Activated B cell treated with CpG ODN at 0.5 μM for 24 hours (primary cell): ENCODE data around the gene RAB15. TPM values are rescaled to one million over a fixed set of nuclear protein-coding genes. Genes with fewer than 3 reads are reported as not detected.

ENCODE experiments used
- ATAC-seq: fragments of 200-7000 bp; cut with Tn5 transposase; one replicate; pipeline ENCODE4 v1.10.0; 2021; ENCODE audit warnings: low read depth, mild to moderate bottlenecking, moderate library complexity
- CTCF ChIA-PET: fragments of 350-600 bp; sonication (Branson Sonifier 250); formaldehyde crosslinking; loops from one replicate; lab custom pipeline; 2021; ENCODE audit warnings: antibody characterized with exemption; lab: Charles Lee
- POLR2A ChIA-PET: fragments of 350-600 bp; sonication (Branson Sonifier 250); formaldehyde crosslinking; loops from one replicate; lab custom pipeline; 2021; ENCODE audit warnings: antibody characterized with exemption; lab: Charles Lee
- DNase-seq: peaks from one replicate; pipeline ENCODE4 v3.0.0; 2022
- H3K27ac Mint-ChIP-seq: one replicate; pipeline ENCODE4 v1.8.0; 2020; ENCODE audit warnings: mixed read lengths
- H3K27me3 Mint-ChIP-seq: one replicate; pipeline ENCODE4 v1.8.0; 2021; ENCODE audit warnings: mixed read lengths
- H3K36me3 Mint-ChIP-seq: one replicate; pipeline ENCODE4 v1.8.0; 2021; ENCODE audit warnings: low read depth, mixed read lengths
- H3K4me1 Mint-ChIP-seq: one replicate; pipeline ENCODE4 v1.8.0; 2021; ENCODE audit warnings: mixed read lengths
- H3K4me3 Mint-ChIP-seq: one replicate; pipeline ENCODE4 v1.8.0; 2020; ENCODE audit warnings: mild to moderate bottlenecking, mixed read lengths
- H3K9me3 Mint-ChIP-seq: one replicate; pipeline ENCODE4 v1.8.0; 2020; ENCODE audit warnings: mixed read lengths
- intact Hi-C: fragments of 100-400 bp; cut with micrococcal nuclease; formaldehyde crosslinking; loops from one replicate; pipeline ENCODE4 v1.15.1; 2024
- total RNA-seq: library from RNA; stranded (reverse); gene quantifications from 2 replicates; pipeline ENCODE4 v1.2.3, GENCODE V29; 2022
- TF ChIP-seq, protein P1 (sequence below): fragments of 200-600 bp; IDR thresholded peaks from one replicate; pipeline ENCODE4 v1.8.0; 2022; ENCODE audit warnings: antibody characterized with exemption, mild to moderate bottlenecking

The RAB15 gene
- total RNA-seq, 1 donor from 2014 or later: 0.47 TPM

DNA sequence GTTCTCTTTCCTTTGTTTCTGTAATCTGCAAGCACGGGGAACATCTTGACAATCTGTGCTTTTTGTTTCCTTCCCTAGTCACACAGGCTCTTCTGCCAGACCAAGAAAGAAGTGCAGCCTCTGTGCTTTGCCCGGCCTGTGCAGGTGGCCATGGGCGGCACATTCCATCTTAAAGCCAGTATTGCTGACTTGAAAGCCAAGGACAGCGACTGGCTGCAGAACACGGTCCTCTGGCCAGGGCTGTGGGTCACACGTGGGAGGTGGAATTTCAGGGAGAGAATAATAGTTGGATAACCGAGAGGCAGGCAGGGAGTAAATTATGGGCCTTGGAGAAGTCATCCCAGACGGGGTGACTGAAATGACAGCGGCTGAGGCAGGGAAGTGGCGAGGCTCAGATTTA is 39.4 kb upstream of the RAB15 start:
- Mint-ChIP-seq H3K4me1 (no peaks in the 10 kb centered on the region), H3K9me3 (no peaks in the 10 kb centered on the region), H3K36me3 (peaks cover 45% of the 10 kb centered on the region), H3K27me3 (no peaks in the 10 kb centered on the region), H3K27ac (no peak overlapping the region), H3K4me3 (no peak overlapping the region)
- ATAC-seq: no peak
- CTCF ChIA-PET: interaction anchor here (1.2 kb wide), 1 partner anchor 12 kb away, joined by 4 read pairs; no protein-coding TSS in a partner anchor
- intact Hi-C loops: no loop called here
- TF ChIP-seq, protein P1, sequence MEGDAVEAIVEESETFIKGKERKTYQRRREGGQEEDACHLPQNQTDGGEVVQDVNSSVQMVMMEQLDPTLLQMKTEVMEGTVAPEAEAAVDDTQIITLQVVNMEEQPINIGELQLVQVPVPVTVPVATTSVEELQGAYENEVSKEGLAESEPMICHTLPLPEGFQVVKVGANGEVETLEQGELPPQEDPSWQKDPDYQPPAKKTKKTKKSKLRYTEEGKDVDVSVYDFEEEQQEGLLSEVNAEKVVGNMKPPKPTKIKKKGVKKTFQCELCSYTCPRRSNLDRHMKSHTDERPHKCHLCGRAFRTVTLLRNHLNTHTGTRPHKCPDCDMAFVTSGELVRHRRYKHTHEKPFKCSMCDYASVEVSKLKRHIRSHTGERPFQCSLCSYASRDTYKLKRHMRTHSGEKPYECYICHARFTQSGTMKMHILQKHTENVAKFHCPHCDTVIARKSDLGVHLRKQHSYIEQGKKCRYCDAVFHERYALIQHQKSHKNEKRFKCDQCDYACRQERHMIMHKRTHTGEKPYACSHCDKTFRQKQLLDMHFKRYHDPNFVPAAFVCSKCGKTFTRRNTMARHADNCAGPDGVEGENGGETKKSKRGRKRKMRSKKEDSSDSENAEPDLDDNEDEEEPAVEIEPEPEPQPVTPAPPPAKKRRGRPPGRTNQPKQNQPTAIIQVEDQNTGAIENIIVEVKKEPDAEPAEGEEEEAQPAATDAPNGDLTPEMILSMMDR: no peak
- no peak for DNase-seq
- POLR2A ChIA-PET: no interaction called here

DNA sequence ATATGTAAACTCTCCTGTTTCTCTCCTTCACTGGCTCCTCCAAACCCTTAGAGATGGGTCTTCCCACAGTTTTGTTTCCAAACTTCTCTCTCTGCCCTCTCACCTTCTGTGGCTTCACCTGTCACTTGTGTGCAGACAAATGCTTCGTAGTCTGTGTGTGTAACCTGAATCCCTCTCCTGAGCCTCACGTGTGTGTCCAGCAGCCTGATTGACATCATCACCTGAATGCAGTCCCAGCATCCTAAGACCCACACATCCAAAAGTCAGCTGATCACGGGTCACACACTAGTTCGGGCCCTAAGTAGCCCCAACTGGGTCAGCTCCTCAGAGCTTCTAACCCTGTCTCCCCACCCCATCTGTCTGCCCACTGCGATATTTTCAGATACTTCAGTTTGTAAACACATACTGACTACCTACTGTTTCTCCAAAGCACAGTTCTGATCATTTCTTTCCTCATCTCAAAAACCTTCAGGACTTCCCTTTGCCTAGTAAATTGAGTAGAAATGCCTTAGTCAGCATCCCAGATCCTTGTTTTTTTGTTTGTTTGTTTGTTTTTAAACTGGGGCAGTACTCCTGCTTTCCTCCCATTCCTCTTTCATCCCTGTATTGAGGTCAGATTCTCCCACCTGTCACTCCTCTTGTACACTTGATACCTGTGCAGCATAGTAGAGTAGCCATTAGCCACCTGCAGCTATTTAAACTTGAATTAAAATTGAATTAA is 38.2 kb upstream of the RAB15 start:
- intact Hi-C loops: no loop called here
- H3K9me3 Mint-ChIP-seq: no peaks in the 10 kb centered on the region
- POLR2A ChIA-PET: no interaction called here
- CTCF ChIA-PET: no interaction called here
- ATAC-seq: no peak
- no peaks in the 10 kb centered on the region for H3K27me3 Mint-ChIP-seq
- no peaks in the 10 kb centered on the region for H3K4me1 Mint-ChIP-seq
- TF ChIP-seq, protein P1: no peak
- no peak for DNase-seq
- H3K4me3 Mint-ChIP-seq: no peak overlapping the region
- H3K36me3 Mint-ChIP-seq: peaks cover 40% of the 10 kb centered on the region
- no peak overlapping the region for H3K27ac Mint-ChIP-seq

DNA sequence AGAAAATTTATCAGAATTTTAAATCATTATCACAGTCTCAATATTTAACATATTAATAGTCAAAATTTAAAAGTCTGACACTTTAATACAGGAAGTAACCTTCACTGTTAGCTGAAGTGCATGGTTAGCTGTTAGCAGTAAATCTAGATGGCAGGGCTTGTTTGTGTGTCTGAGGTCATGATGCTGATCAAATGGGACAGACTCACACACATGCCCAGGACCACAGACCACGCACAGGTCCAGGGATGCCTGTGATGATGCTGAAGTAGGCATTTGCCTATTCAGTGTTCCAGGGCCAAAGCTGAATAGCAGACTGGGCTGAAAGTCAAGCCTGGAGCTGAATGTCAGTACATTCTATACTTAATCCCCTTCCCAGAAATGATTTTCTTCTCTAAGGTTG is 35.1 kb upstream of the RAB15 start:
- ChIA-PET CTCF (interaction anchor here (1.1 kb wide), 1 partner anchor 18 kb away, joined by 3 read pairs; no protein-coding TSS in a partner anchor), POLR2A (no interaction called here)
- no peaks in the 10 kb centered on the region for H3K4me1 Mint-ChIP-seq
- intact Hi-C loops: no loop called here
- H3K27ac Mint-ChIP-seq: no peak overlapping the region
- H3K36me3 Mint-ChIP-seq: peaks cover 31% of the 10 kb centered on the region
- H3K9me3 Mint-ChIP-seq: no peaks in the 10 kb centered on the region
- TF ChIP-seq, protein P1: no peak
- ATAC-seq: no peak
- H3K4me3 Mint-ChIP-seq: no peak overlapping the region
- no peaks in the 10 kb centered on the region for H3K27me3 Mint-ChIP-seq
- no peak for DNase-seq

DNA sequence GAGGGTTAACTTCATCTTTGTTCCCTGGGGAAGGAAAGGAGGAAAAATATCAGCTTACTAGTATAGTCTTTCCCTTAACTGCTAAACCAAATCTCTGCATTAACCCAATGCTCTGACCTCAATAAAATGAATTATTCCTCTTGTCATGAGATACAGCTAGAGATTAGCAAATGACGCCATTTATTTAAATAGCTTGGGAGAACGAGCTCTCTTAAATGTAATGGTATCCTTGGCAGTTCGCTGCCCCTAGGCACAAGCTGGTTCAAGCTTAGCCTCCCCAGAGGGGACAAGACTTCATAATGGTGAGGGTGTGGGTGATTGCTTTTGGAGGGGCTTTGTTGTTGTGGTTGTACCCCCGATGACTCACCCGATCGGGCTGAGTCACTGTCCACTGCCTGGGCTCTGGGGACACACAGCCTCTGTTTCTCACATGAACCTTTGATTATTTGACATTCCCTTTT is 34.2 kb upstream of the RAB15 start:
- intact Hi-C loops: no loop called here
- Mint-ChIP-seq H3K27ac (no peak overlapping the region), H3K4me3 (no peak overlapping the region), H3K27me3 (no peaks in the 10 kb centered on the region), H3K9me3 (no peaks in the 10 kb centered on the region), H3K4me1 (no peaks in the 10 kb centered on the region), H3K36me3 (peaks cover 25% of the 10 kb centered on the region)
- TF ChIP-seq, protein P1: no peak
- no peak for ATAC-seq
- POLR2A ChIA-PET: no interaction called here
- no peak for DNase-seq
- CTCF ChIA-PET: interaction anchor here (1.0 kb wide), 1 partner anchor 20 kb away, joined by 3 read pairs; the partner anchor contains the start of gene FNTB

DNA sequence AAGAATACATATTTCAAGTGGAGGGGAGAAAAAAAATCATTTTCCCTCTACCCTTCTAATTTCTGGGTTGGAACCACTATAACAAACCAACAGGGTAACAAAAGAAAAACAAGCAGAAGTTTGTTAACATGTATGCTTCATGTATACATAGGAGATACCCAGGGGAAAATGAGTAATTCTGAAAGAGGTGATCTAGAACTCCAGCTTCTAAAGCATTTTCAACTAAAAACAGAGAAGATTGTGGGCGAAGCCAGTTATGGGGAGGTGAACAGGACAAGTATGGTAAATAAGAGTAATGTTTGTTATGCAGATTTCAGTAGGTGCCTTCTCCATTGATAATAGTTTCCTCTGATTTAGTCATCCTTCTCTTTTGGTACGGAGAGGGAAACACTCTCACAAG is 31.3 kb upstream of the RAB15 start:
- TF ChIP-seq, protein P1: no peak
- no peak overlapping the region for H3K27ac Mint-ChIP-seq
- peaks cover 13% of the 10 kb centered on the region for H3K36me3 Mint-ChIP-seq
- ChIA-PET CTCF (no interaction called here), POLR2A (interaction anchor here (0.6 kb wide), 1 partner anchor 158 kb away, joined by 4 read pairs; no protein-coding TSS in a partner anchor)
- no peaks in the 10 kb centered on the region for H3K4me1 Mint-ChIP-seq
- DNase-seq: no peak
- intact Hi-C loops: no loop called here
- H3K9me3 Mint-ChIP-seq: no peaks in the 10 kb centered on the region
- no peak for ATAC-seq
- no peaks in the 10 kb centered on the region for H3K27me3 Mint-ChIP-seq
- H3K4me3 Mint-ChIP-seq: no peak overlapping the region
